GM12878 (cell line): ENCODE results near the gene IL1RAPL1.

ENCODE experiments used
- CTCF ChIP-seq, 3 experiments: IDR thresholded peaks in 2 of 3; conservative IDR thresholded peaks in 1 of 3; 2 replicates each; pipeline ENCODE4 v1.5.1; 2011; ENCODE audit warnings: low read depth in 3 of 3, low read length in 3 of 3, mild to moderate bottlenecking in 3 of 3, control low read depth in 2 of 3, moderate library complexity in 2 of 3, inconsistent platforms in 1 of 3, mixed read lengths in 1 of 3; ENCODE audit not compliant: control insufficient read depth in 2 of 3, insufficient read depth in 1 of 3; ENCODE audit errors: extremely low read depth in 1 of 3
- PBX3 ChIP-seq: IDR thresholded peaks from 2 replicates; pipeline ENCODE4 v1.6.1; 2011; ENCODE audit warnings: mild to moderate bottlenecking, low read depth, low read length, moderate library complexity; ENCODE audit not compliant: insufficient replicate concordance
- SP1 ChIP-seq: IDR thresholded peaks from one replicate; pipeline ENCODE4 v1.6.1; 2011; ENCODE audit warnings: low read depth, low read length
- TCF12 ChIP-seq: IDR thresholded peaks from 2 replicates; pipeline ENCODE4 v1.6.1; 2011; ENCODE audit warnings: low read depth, mild to moderate bottlenecking, low read length

GRCh38 chrX:29318012-29318411 lies 730.8 kb downstream of the IL1RAPL1 start:
- TF ChIP-seq CTCF (IDR thresholded peaks at IDR 0.05 in 2 of 3, conservative IDR thresholded peaks at IDR 0.05 in 1 of 3; ENCODE audit: control insufficient read depth in 2 of 3, extremely low read depth in 1 of 3, insufficient read depth in 1 of 3, low read depth in 3 of 3, low read length in 3 of 3): no peak
- no peak for TF ChIP-seq SP1
- TF ChIP-seq TCF12: no peak
- no peak for TF ChIP-seq PBX3
